Sigmoid colon (tissue), 7 donors: ENCODE data around the gene SSBP3. TPM values are rescaled to one million over a fixed set of nuclear protein-coding genes. Genes with fewer than 3 reads are reported as not detected.

ENCODE experiments used
- DNase-seq: peaks from one replicate; pipeline ENCODE4 v3.0.0-alpha.2; 2019
- H3K27ac ChIP-seq, 4 donors: fragments of 200-600 bp; sonication (generic); one replicate each; pipeline ENCODE4 v1.5.1; 2016 to 2019; ENCODE audit warnings: mild to moderate bottlenecking in 1 of 4
- H3K27me3 ChIP-seq, 3 donors: fragments of 200-600 bp; sonication (generic); one replicate each; pipeline ENCODE4 v1.5.1; 2019; ENCODE audit warnings: mild to moderate bottlenecking in 1 of 3
- H3K36me3 ChIP-seq, 4 donors: fragments of 200-600 bp; sonication (generic); one replicate each; pipeline ENCODE4 v1.5.1; 2016 to 2019
- H3K4me1 ChIP-seq, 4 donors: fragments of 200-600 bp; sonication (generic); one replicate each; pipeline ENCODE4 v1.5.1; 2017 to 2019
- H3K4me3 ChIP-seq, 4 donors: fragments of 200-600 bp; sonication (generic); one replicate each; pipeline ENCODE4 v1.5.1; 2017 to 2019; ENCODE audit warnings: mild to moderate bottlenecking in 2 of 4, moderate library complexity in 1 of 4
- H3K9me3 ChIP-seq, 4 donors: fragments of 200-600 bp in 3 of 4; sonication (generic) in 3 of 4; one replicate each; pipeline versions ENCODE4 v1.5.1 to v1.6.1; 2013 to 2019
- CTCF ChIP-seq, 4 experiments: fragments of 450-650 bp in 3 of 4; fragments of 200-600 bp in 1 of 4; IDR thresholded peaks; one replicate each; pipeline ENCODE4 v1.5.1; 2016 to 2019; ENCODE audit warnings: antibody characterized with exemption in 4 of 4, mild to moderate bottlenecking in 3 of 4, moderate library complexity in 2 of 4
- EP300 ChIP-seq, 4 donors: sonication (generic); formaldehyde crosslinking; IDR thresholded peaks; one replicate each; pipeline ENCODE4 v1.6.1; 2017; ENCODE audit warnings: antibody characterized with exemption in 4 of 4
- POLR2A ChIP-seq, 2 donors: fragments of 450-650 bp; IDR thresholded peaks; one replicate each; pipeline ENCODE4 v1.6.1; 2016; ENCODE audit warnings: antibody characterized with exemption in 2 of 2, mild to moderate bottlenecking in 2 of 2, moderate library complexity in 2 of 2
- POLR2AphosphoS5 ChIP-seq, 4 donors: sonication (generic); formaldehyde crosslinking; IDR thresholded peaks; one replicate each; pipeline ENCODE4 v1.6.1; 2017; ENCODE audit warnings: antibody characterized with exemption in 4 of 4
- WGBS, 2 donors: extraction: QIAGEN DNeasy Blood & Tissue Kit; methylation state at CpG; one replicate each; pipeline ENCODE4 v1.1.7; 2013; 5-methylcytosine and 5-hydroxymethylcytosine counted together
- intact Hi-C: fragments of 100-400 bp; cut with DNase I; formaldehyde crosslinking; loops from one replicate; pipeline ENCODE4 v1.15.1; 2023
- polyA plus RNA-seq, 3 donors: library from polyadenylated mRNA; stranded (reverse); fragments of 200-250 nt; gene quantifications; one replicate each; pipeline ENCODE4 v1.2.3, GENCODE V29; 2013
- total RNA-seq, 4 donors: library from RNA; depleted of rRNA; stranded (reverse); fragments of >200 nt; gene quantifications; one replicate each; pipeline ENCODE4 v1.1.0, GENCODE V29; 2016
- donor health status: healthy with polysubstance abuse.
- donor health status: Bipolar disorder and iron deficiency.
- donor health status: healthy.

SSBP3 gene
- total and polyA plus RNA-seq, 7 donors = 27.4 to 62.5 (median 38.5) TPM

DNA sequence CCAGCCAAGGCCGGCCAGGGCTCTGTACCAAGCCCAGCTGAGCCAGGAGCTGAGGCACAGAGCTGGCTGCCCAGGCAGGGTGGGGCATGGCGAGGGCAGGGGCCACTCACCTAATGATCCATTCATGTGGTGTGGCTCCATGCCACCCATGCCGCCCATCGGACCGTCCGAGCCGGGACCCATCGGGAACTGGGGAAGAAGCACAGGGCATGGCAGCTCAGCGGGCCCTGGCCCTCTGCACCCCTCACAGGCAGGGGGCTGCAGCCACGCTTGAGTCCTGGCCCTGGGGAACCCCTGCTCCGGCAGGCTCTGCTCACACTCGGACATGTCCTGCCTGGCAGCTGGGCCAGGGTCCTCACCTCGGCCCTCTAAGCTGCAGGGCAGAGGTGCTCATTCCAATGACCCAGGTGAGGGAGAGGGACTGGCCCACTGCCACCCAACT, 177.5 kb downstream of the SSBP3 start:
- Histone ChIP-seq H3K9me3 (no peaks in the 10 kb centered on the region), H3K36me3 (peaks cover 0 to 24% (median 3%) of the 10 kb centered on the region in 4 donors), H3K4me3 (no peak overlapping the region), H3K4me1 (peaks cover 0 to 31% (median 22%) of the 10 kb centered on the region in 4 donors), H3K27ac (peak overlapping the region in 1 of 4 donors; percentile 36), H3K27me3 (no peaks in the 10 kb centered on the region)
- 93 to 95% methylated on average over 13 of the region's 13 CpGs for WGBS, 2 donors
- TF ChIP-seq CTCF (IDR thresholded peaks at IDR 0.05) (no peak), POLR2AphosphoS5 (IDR thresholded peaks at IDR 0.05) (no peak), EP300 (IDR thresholded peaks at IDR 0.05) (no peak), POLR2A (IDR thresholded peaks at IDR 0.05) (no peak)
- intact Hi-C loops = no loop called here
- DNase-seq = no peak

DNA sequence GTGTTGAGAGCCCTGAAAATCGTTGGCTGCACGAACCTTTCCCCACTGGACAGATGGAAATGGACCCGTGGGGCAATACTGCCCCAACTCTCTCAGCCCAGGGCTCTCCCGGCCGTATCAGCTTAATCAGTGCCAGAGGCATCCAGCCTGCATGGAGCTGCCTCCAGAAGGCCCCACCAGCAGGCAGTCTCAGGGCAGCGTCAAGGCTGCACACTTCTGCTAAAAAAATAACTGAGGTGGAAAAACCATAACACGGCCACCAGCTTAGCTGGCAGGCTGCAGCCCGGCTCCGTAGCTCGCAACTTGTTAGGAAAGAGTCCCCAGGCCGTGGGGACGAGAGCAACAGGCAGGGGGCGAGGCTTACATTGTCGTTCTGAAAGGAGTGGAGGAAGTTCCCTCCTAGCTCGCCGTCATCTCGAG, 178.3 kb downstream of the SSBP3 start:
- H3K9me3 ChIP-seq = no peaks in the 10 kb centered on the region
- peak overlapping the region in 2 of 4 donors; percentile 2 to 64 for H3K27ac ChIP-seq
- H3K4me1 ChIP-seq = peaks cover 0 to 31% (median 22%) of the 10 kb centered on the region in 4 donors
- H3K4me3 ChIP-seq = no peak overlapping the region
- intact Hi-C loops = no loop called here
- WGBS, 2 donors = 69 to 74% methylated on average over 17 of the region's 17 CpGs
- H3K36me3 ChIP-seq = peaks cover 0 to 24% (median 3%) of the 10 kb centered on the region in 4 donors
- no peak for TF ChIP-seq EP300 (IDR thresholded peaks at IDR 0.05)
- TF ChIP-seq CTCF (IDR thresholded peaks at IDR 0.05) = no peak
- no peak for TF ChIP-seq POLR2AphosphoS5 (IDR thresholded peaks at IDR 0.05)
- no peak for TF ChIP-seq POLR2A (IDR thresholded peaks at IDR 0.05)
- no peaks in the 10 kb centered on the region for H3K27me3 ChIP-seq
- DNase-seq = no peak

DNA sequence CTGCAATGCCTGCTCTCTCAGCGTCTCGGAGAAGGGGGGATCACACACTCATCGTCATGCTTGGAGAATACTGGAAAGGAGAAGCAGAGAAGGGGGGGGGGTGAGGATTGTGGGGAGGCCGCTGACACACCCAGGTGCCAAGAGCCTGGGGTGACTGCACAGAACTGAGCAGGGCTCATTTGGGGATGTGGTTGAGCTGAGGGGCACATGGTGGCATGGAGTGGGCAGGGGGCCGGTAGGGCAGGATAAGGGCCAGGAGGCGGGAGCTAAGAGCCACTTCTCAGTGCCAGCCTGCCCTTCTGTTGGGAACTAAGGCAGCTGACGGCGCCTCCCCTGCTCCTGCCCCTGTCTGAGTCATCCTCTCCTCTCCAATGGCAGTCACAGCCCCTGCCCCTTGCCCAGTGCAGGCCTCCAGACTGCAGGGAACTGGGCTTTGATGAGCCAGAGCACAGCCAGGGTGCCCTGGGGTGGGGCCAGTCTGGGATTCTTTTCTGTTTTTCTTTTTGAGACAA, 179.0 kb downstream of the SSBP3 start:
- no peak overlapping the region for H3K4me3 ChIP-seq
- H3K27ac ChIP-seq = peak overlapping the region in 2 of 4 donors; percentile 2 to 64

GRCh38 chr1:54225986-54226559, 180.1 kb downstream of the SSBP3 start:
- Histone ChIP-seq H3K4me1 (peaks cover 0 to 31% (median 22%) of the 10 kb centered on the region in 4 donors), H3K4me3 (no peak overlapping the region), H3K27ac (no peak overlapping the region), H3K36me3 (peaks cover 0 to 24% (median 3%) of the 10 kb centered on the region in 4 donors), H3K9me3 (no peaks in the 10 kb centered on the region), H3K27me3 (no peaks in the 10 kb centered on the region)
- DNase-seq = no peak
- WGBS, 2 donors = 90 to 92% methylated on average over 20 of the region's 20 CpGs
- TF ChIP-seq CTCF (IDR thresholded peaks at IDR 0.05) = no peak
- no peak for TF ChIP-seq EP300 (IDR thresholded peaks at IDR 0.05)
- TF ChIP-seq POLR2A (IDR thresholded peaks at IDR 0.05) = no peak
- no peak for TF ChIP-seq POLR2AphosphoS5 (IDR thresholded peaks at IDR 0.05)
- intact Hi-C loops = no loop called here

More for the DNA sequence above, 179.0 kb downstream of the SSBP3 start:
- intact Hi-C loops = no loop called here
- H3K27me3 ChIP-seq = no peaks in the 10 kb centered on the region
- H3K36me3 ChIP-seq = peaks cover 0 to 24% (median 3%) of the 10 kb centered on the region in 4 donors
- 75% methylated on average over 8 of the region's 8 CpGs for WGBS, 2 donors
- no peaks in the 10 kb centered on the region for H3K9me3 ChIP-seq
- no peak for DNase-seq
- peaks cover 0 to 31% (median 22%) of the 10 kb centered on the region in 4 donors for H3K4me1 ChIP-seq
- TF ChIP-seq POLR2A (IDR thresholded peaks at IDR 0.05) = no peak
- TF ChIP-seq POLR2AphosphoS5 (IDR thresholded peaks at IDR 0.05) = peak in 1 of 4 donors; percentile 5
- no peak for TF ChIP-seq CTCF (IDR thresholded peaks at IDR 0.05)
- TF ChIP-seq EP300 (IDR thresholded peaks at IDR 0.05) = no peak
